PC-9 (cell line): Measurements from ENCODE around the gene MCCD1. TPM values are rescaled to one million over a fixed set of nuclear protein-coding genes. Genes with fewer than 3 reads are reported as not detected.

Experiments
- BruUV-seq: library from RNA; stranded (reverse); fragments of 400-500 nt; replicated peaks from 2 replicates; lab custom pipeline; 2021; lab: Mats Ljungman, UMichigan
- CTCF ChIA-PET: fragments of 300-600 bp; sonication (Branson Sonifier 250); formaldehyde crosslinking; loops from one replicate; lab custom pipeline; 2022; ENCODE audit warnings: antibody characterized with exemption; lab: Charles Lee
- POLR2A ChIA-PET: fragments of 300-600 bp; sonication (Branson Sonifier 250); formaldehyde crosslinking; loops from one replicate; lab custom pipeline; 2022; ENCODE audit warnings: antibody characterized with exemption; ENCODE audit not compliant: unreplicated experiment; lab: Charles Lee
- DNase-seq, 2 experiments: peaks; one replicate each; pipeline versions ENCODE4 v3.0.0 to v3.0.0-alpha.2; 2015 to 2022; ENCODE audit warnings: mixed read lengths in 1 of 2
- H2AFZ ChIP-seq: fragments of 200-600 bp; sonication (generic); 2 replicates; pipeline ENCODE4 v1.8.1; 2017; ENCODE audit warnings: antibody characterized with exemption
- H3F3A ChIP-seq: fragments of 200-600 bp; sonication (generic); 2 replicates; pipeline ENCODE4 v1.8.1; 2017; ENCODE audit warnings: antibody characterized with exemption, mild to moderate bottlenecking, low read depth; ENCODE audit not compliant: insufficient read depth
- H3K27ac ChIP-seq: fragments of 200-600 bp; sonication (generic); 2 replicates; pipeline ENCODE4 v1.6.1; 2016; ENCODE audit warnings: mixed run types
- H3K27me3 ChIP-seq: fragments of 200-600 bp; sonication (generic); 2 replicates; pipeline ENCODE4 v1.6.1; 2016; ENCODE audit warnings: low read depth, mixed run types; ENCODE audit not compliant: insufficient read depth
- H3K36me3 ChIP-seq: fragments of 200-600 bp; sonication (generic); 2 replicates; pipeline ENCODE4 v1.6.1; 2016; ENCODE audit warnings: low read depth, mixed run types
- H3K4me1 ChIP-seq: fragments of 200-600 bp; sonication (generic); replicated peaks from 2 replicates; pipeline ENCODE4 v1.6.1; 2016; ENCODE audit warnings: mixed run types; ENCODE audit not compliant: insufficient read depth
- H3K4me2 ChIP-seq: fragments of 200-600 bp; sonication (generic); 2 replicates; pipeline ENCODE4 v1.6.1; 2017; ENCODE audit warnings: mixed run types
- H3K4me3 ChIP-seq: fragments of 200-600 bp; sonication (generic); 2 replicates; pipeline ENCODE4 v1.6.1; 2016; ENCODE audit warnings: mixed run types
- H3K79me2 ChIP-seq: fragments of 200-600 bp; sonication (generic); 2 replicates; pipeline ENCODE4 v1.6.1; 2017; ENCODE audit warnings: low read depth, mixed run types
- H3K9me2 ChIP-seq: fragments of 200-600 bp; sonication (generic); 2 replicates; pipeline ENCODE4 v1.8.1; 2017; ENCODE audit warnings: mild to moderate bottlenecking; ENCODE audit not compliant: insufficient read depth
- H3K9me3 ChIP-seq: fragments of 200-600 bp; sonication (generic); 2 replicates; pipeline ENCODE4 v1.8.1; 2016; ENCODE audit warnings: low read depth; ENCODE audit not compliant: insufficient read depth
- H4K20me1 ChIP-seq: fragments of 200-600 bp; sonication (generic); 2 replicates; pipeline ENCODE4 v1.8.1; 2017; ENCODE audit not compliant: insufficient read depth
- EZH2 ChIP-seq: fragments of 200-600 bp; sonication (generic); IDR thresholded peaks from 2 replicates; pipeline ENCODE4 v1.8.0; 2017; ENCODE audit warnings: antibody characterized with exemption, low read depth
- intact Hi-C: fragments of 100-400 bp; cut with micrococcal nuclease; formaldehyde crosslinking; loops from one replicate; pipeline ENCODE4 v1.10.0; 2022; ENCODE audit not compliant: unreplicated experiment
- total RNA-seq: library from RNA; stranded (reverse); gene quantifications from 2 replicates; pipeline ENCODE4 v1.2.3, GENCODE V29; 2021
- TF ChIP-seq, protein P1 (sequence below): fragments of 200-600 bp; sonication (generic); conservative IDR thresholded peaks from 2 replicates; pipeline ENCODE4 v1.6.1; 2017; ENCODE audit warnings: mixed run types, antibody characterized with exemption, mild to moderate bottlenecking, moderate library complexity

MCCD1 gene
- total RNA-seq, 1 experiment from 2014 or later: not detected

- Histone ChIP-seq H4K20me1 (no peaks in the 10 kb centered on the region), H3K4me1 (0 out of 2 replicates have a peak, but pooled peaks cover 5% of the 10 kb centered on the region), H3K4me3 (no peak within 1 kb of the TSS), H2AFZ (no peak within 1 kb of the TSS), H3K9me3 (no peaks in the 10 kb centered on the region), H3K27ac (no peak within 1 kb of the TSS), H3K79me2 (no peaks in the 10 kb centered on the region), H3K27me3 (0 out of 2 replicates have a peak, but pooled peaks cover 5% of the 10 kb centered on the region), H3F3A (peaks cover 5% of the 10 kb centered on the region; the same call in 1 of the 2 replicates), H3K36me3 (no peaks in the 10 kb centered on the region), H3K9me2 (no peaks in the 10 kb centered on the region), H3K4me2 (no peak within 1 kb of the TSS)
- TF ChIP-seq, protein P1, sequence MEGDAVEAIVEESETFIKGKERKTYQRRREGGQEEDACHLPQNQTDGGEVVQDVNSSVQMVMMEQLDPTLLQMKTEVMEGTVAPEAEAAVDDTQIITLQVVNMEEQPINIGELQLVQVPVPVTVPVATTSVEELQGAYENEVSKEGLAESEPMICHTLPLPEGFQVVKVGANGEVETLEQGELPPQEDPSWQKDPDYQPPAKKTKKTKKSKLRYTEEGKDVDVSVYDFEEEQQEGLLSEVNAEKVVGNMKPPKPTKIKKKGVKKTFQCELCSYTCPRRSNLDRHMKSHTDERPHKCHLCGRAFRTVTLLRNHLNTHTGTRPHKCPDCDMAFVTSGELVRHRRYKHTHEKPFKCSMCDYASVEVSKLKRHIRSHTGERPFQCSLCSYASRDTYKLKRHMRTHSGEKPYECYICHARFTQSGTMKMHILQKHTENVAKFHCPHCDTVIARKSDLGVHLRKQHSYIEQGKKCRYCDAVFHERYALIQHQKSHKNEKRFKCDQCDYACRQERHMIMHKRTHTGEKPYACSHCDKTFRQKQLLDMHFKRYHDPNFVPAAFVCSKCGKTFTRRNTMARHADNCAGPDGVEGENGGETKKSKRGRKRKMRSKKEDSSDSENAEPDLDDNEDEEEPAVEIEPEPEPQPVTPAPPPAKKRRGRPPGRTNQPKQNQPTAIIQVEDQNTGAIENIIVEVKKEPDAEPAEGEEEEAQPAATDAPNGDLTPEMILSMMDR: no peak
- ChIA-PET POLR2A (interaction anchor here (0.6 kb wide), 2 partner anchors 25 to 1388 kb away, joined by 5 to 6 read pairs; no protein-coding TSS in a partner anchor), CTCF (no interaction called here)
- BruUV-seq: no TSS peak
- no peak for DNase-seq
- intact Hi-C loops: no loop called here
Observed at GRCh38 chr6:31575335-31575901, 46.7 kb downstream of the MCCD1 start, which contains the start of gene TNF. Gene TNF (plus strand): TSS chr6:31575565. CDS start chr6:31575742, 177 bp downstream.

- BruUV-seq: no TSS peak
- TF ChIP-seq, protein P1: no peak
- TF ChIP-seq EZH2: no peak
- no peak for DNase-seq
- Histone ChIP-seq H3K9me3 (no peaks in the 10 kb centered on the region), H3K27ac (no peak overlapping the region), H3K9me2 (no peaks in the 10 kb centered on the region), H3K4me2 (no peak overlapping the region), H3K4me3 (no peak overlapping the region), H3K27me3 (0 out of 2 replicates have a peak, but pooled peaks cover 5% of the 10 kb centered on the region), H3F3A (peaks cover 5% of the 10 kb centered on the region; the same call in 1 of the 2 replicates), H3K36me3 (no peaks in the 10 kb centered on the region), H2AFZ (no peak overlapping the region), H3K79me2 (no peaks in the 10 kb centered on the region), H3K4me1 (0 out of 2 replicates have a peak, but pooled peaks cover 5% of the 10 kb centered on the region), H4K20me1 (no peaks in the 10 kb centered on the region)
- intact Hi-C loops: no loop called here
- ChIA-PET CTCF (interaction anchor here (1.5 kb wide), 1 partner anchor 20 kb away, joined by 3 read pairs; no protein-coding TSS in a partner anchor), POLR2A (no interaction called here)
Observed at GRCh38 chr6:31575952-31576685, 47.4 kb downstream of the MCCD1 start.

DNA sequence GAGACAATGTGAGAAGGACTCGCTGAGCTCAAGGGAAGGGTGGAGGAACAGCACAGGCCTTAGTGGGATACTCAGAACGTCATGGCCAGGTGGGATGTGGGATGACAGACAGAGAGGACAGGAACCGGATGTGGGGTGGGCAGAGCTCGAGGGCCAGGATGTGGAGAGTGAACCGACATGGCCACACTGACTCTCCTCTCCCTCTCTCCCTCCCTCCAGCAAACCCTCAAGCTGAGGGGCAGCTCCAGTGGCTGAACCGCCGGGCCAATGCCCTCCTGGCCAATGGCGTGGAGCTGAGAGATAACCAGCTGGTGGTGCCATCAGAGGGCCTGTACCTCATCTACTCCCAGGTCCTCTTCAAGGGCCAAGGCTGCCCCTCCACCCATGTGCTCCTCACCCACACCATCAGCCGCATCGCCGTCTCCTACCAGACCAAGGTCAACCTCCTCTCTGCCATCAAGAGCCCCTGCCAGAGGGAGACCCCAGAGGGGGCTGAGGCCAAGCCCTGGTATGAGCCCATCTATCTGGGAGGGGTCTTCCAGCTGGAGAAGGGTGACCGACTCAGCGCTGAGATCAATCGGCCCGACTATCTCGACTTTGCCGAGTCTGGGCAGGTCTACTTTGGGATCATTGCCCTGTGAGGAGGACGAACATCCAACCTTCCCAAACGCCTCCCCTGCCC lies 48.3 kb downstream of the MCCD1 start:
- no peak overlapping the region for H3K4me3 ChIP-seq
- ChIA-PET POLR2A (no interaction called here), CTCF (interaction anchor here (0.5 to 1.5 kb wide), 4 partner anchors 19 to 589 kb away, joined by 3 to 7 read pairs (median 4); no protein-coding TSS in a partner anchor)
- no peaks in the 10 kb centered on the region for H4K20me1 ChIP-seq
- intact Hi-C loops: no loop called here
- H3F3A ChIP-seq: peaks cover 5% of the 10 kb centered on the region; the same call in 1 of the 2 replicates
- no peaks in the 10 kb centered on the region for H3K9me2 ChIP-seq
- no peaks in the 10 kb centered on the region for H3K9me3 ChIP-seq
- no peak overlapping the region for H3K27ac ChIP-seq
- H3K4me2 ChIP-seq: no peak overlapping the region
- H3K4me1 ChIP-seq: 0 out of 2 replicates have a peak, but pooled peaks cover 5% of the 10 kb centered on the region
- H3K27me3 ChIP-seq: 0 out of 2 replicates have a peak, but pooled peaks cover 5% of the 10 kb centered on the region
- no peak for DNase-seq
- H3K36me3 ChIP-seq: no peaks in the 10 kb centered on the region
- TF ChIP-seq, protein P1: no peak
- no peak for TF ChIP-seq EZH2
- H3K79me2 ChIP-seq: no peaks in the 10 kb centered on the region
- no peak overlapping the region for H2AFZ ChIP-seq
- no TSS peak for BruUV-seq
